ENCODE data around the gene MACROD2. TPM values are rescaled to one million over a fixed set of nuclear protein-coding genes. Genes with fewer than 3 reads are reported as not detected.

The MACROD2 gene
- total RNA-seq, 2 donors from 2014 or later: 0.95 to 4.2 TPM

- no peak overlapping the region for H3K27ac ChIP-seq
- H3K27me3 ChIP-seq (replicated peaks; ENCODE audit: insufficient read depth): no peaks in the 10 kb centered on the region
- no peaks in the 10 kb centered on the region for H3K36me3 ChIP-seq
- no peak for ATAC-seq (ENCODE audit: insufficient number of reproducible peaks, low FRiP score, low read depth)
- no peaks in the 10 kb centered on the region for H3K9me3 ChIP-seq
- no peak overlapping the region for H3K4me3 ChIP-seq
- H3K4me1 ChIP-seq (ENCODE audit: control insufficient read depth in 1 of 2, low read depth in 2 of 2): no peaks in the 10 kb centered on the region
- DNase-seq (ENCODE audit: low spot score): no peak
- TF ChIP-seq CTCF (IDR thresholded peaks at IDR 0.05): no peak
Measured at GRCh38 chr20:14595051-14595450, 599.7 kb downstream of the MACROD2 start.

- Histone ChIP-seq H3K4me1 (ENCODE audit: control insufficient read depth in 1 of 2, low read depth in 2 of 2) (no peaks in the 10 kb centered on the region), H3K27me3 (replicated peaks; ENCODE audit: insufficient read depth) (no peaks in the 10 kb centered on the region), H3K4me3 (no peak overlapping the region), H3K9me3 (no peaks in the 10 kb centered on the region), H3K36me3 (no peaks in the 10 kb centered on the region), H3K27ac (no peak overlapping the region)
- ATAC-seq (ENCODE audit: insufficient number of reproducible peaks, low FRiP score, low read depth) (no peak), DNase-seq (ENCODE audit: low spot score) (no peak)
- no peak for TF ChIP-seq CTCF (IDR thresholded peaks at IDR 0.05)
Measured at GRCh38 chr20:14597206-14597715, 601.9 kb downstream of the MACROD2 start.

- no peaks in the 10 kb centered on the region for H3K9me3 ChIP-seq
Measured at GRCh38 chr20:14599613-14600012, 604.3 kb downstream of the MACROD2 start.

GRCh38 chr20:14600527-14600926, 605.2 kb downstream of the MACROD2 start:
- Histone ChIP-seq H3K4me1 (ENCODE audit: control insufficient read depth in 1 of 2, low read depth in 2 of 2) (no peaks in the 10 kb centered on the region), H3K4me3 (no peak overlapping the region), H3K9me3 (no peaks in the 10 kb centered on the region), H3K27ac (no peak overlapping the region), H3K36me3 (no peaks in the 10 kb centered on the region), H3K27me3 (replicated peaks; ENCODE audit: insufficient read depth) (no peaks in the 10 kb centered on the region)
- TF ChIP-seq CTCF (IDR thresholded peaks at IDR 0.05): no peak
- ATAC-seq (ENCODE audit: insufficient number of reproducible peaks, low FRiP score, low read depth): no peak
- no peak for DNase-seq (ENCODE audit: low spot score)

More at GRCh38 chr20:14599613-14600012, 604.3 kb downstream of the MACROD2 start:
- Histone ChIP-seq H3K36me3 (no peaks in the 10 kb centered on the region), H3K4me3 (no peak overlapping the region), H3K27me3 (replicated peaks; ENCODE audit: insufficient read depth) (no peaks in the 10 kb centered on the region), H3K4me1 (ENCODE audit: control insufficient read depth in 1 of 2, low read depth in 2 of 2) (no peaks in the 10 kb centered on the region), H3K27ac (no peak overlapping the region)
- no peak for ATAC-seq (ENCODE audit: insufficient number of reproducible peaks, low FRiP score, low read depth)
- DNase-seq (ENCODE audit: low spot score): no peak
- no peak for TF ChIP-seq CTCF (IDR thresholded peaks at IDR 0.05)

- H3K9me3 ChIP-seq: no peaks in the 10 kb centered on the region
- H3K4me1 ChIP-seq (ENCODE audit: control insufficient read depth in 1 of 2, low read depth in 2 of 2): no peaks in the 10 kb centered on the region
- TF ChIP-seq CTCF (IDR thresholded peaks at IDR 0.05): no peak
- no peaks in the 10 kb centered on the region for H3K27me3 ChIP-seq (replicated peaks; ENCODE audit: insufficient read depth)
- no peak overlapping the region for H3K4me3 ChIP-seq
- DNase-seq (ENCODE audit: low spot score) (no peak), ATAC-seq (ENCODE audit: insufficient number of reproducible peaks, low FRiP score, low read depth) (no peak)
- H3K27ac ChIP-seq: no peak overlapping the region
- no peaks in the 10 kb centered on the region for H3K36me3 ChIP-seq
Measured at GRCh38 chr20:14604143-14604542, 608.8 kb downstream of the MACROD2 start.
